GM12801 (cell line): ENCODE measurements around the gene GTF2IRD1.

Experiments used
- CTCF ChIP-seq: IDR thresholded peaks from one replicate; pipeline ENCODE4 v1.5.1; 2011; ENCODE audit warnings: control low read depth; ENCODE audit not compliant: insufficient read length; ENCODE audit errors: extremely low read depth

The GTF2IRD1 gene

GRCh38 chr7:74545921-74546320, 92.2 kb downstream of the GTF2IRD1 start:
- TF ChIP-seq CTCF: no peak

GRCh38 chr7:74554178-74554577, 100.5 kb downstream of the GTF2IRD1 start:
- no peak for TF ChIP-seq CTCF

DNA sequence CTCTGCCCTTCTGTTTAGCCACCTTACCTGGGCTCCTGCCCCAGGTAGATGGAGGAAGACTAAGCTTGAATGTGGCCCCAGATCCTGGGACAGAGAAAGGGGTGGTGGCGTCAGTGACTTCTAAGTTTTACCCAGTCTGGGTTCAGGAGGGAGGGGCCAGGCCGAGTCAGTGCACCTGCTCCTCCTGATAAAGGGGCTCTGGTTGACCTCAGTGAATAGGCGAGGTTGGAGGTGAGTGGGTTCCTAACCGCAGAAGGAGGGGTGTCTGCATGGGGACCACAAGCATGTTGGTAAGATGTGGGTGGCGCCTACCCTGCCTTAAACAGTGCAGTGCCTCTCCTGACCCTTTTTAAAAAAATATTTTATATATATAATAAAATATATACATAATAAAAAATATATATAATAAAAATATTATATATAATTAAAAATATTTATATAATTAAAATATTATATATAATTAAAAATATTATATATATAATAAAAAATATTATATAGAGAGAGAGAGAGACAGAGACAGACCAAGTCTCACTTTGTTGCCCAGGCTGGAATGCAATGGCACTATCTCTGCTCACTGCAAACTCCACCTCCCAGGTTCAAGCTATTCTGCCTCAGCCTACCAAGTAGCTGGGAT, 106.5 kb downstream of the GTF2IRD1 start:
- TF ChIP-seq CTCF: no peak

GRCh38 chr7:74561898-74562613, 108.3 kb downstream of the GTF2IRD1 start:
- no peak for TF ChIP-seq CTCF

DNA sequence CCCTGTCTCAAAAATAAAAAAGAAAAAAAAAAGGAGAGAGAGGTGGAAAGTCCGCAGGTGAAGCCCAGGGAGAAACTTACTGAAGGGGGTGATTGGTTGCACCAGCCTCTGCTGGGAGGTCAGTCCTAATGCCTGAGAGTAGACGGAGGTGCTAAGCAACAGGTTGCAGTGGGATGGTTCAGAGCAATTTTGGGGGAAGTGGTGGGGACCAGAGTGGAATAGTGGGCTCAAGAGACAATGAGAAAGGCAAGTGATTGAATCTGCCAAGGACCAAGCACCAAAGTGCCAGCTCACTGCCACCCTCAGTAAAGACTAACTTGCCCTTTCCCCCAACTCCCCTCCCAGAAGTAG, 113.6 kb downstream of the GTF2IRD1 start:
- TF ChIP-seq CTCF: no peak

DNA sequence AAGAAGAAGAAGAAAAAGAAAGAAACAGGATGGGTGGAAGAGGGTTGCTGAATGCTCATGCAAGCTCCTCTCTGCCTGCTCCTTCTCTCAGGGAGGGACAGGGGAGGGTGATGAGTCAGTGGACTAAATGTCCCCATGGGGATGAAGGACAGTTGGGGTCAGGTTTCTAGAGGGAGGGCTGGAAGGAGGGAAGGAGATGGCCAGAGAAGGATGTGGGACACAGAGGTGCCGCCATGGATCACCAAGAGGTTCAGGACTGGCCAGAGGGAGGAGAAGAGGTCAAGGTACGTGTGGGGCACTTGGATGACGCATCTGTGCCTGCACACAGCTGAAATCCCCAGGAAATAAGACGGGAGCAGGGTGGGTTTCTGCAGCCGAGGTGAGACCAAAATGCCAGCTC, 115.0 kb downstream of the GTF2IRD1 start:
- TF ChIP-seq CTCF: no peak

GRCh38 chr7:74569501-74570075, 115.9 kb downstream of the GTF2IRD1 start:
- TF ChIP-seq CTCF: no peak
